ENCODE results near the gene TSEN54. TPM values are rescaled to one million over a fixed set of nuclear protein-coding genes. Genes with fewer than 3 reads are reported as not detected.

The TSEN54 gene
- total RNA-seq, 4 donors from 2014 or later = 11.6 to 46.6 (median 25.8) TPM

- intact Hi-C loops (cut with DNase I) = no loop called here
- peak overlapping the region in 1 of 3 donors; percentile 14 for H3K4me3 ChIP-seq (replicated peaks in 1 of 3)
- peaks cover 6 to 10% of the 10 kb centered on the region in 2 donors for H3K36me3 ChIP-seq
- TF ChIP-seq POLR2A (IDR thresholded peaks at IDR 0.05) = no peak
- TF ChIP-seq, protein P1, sequence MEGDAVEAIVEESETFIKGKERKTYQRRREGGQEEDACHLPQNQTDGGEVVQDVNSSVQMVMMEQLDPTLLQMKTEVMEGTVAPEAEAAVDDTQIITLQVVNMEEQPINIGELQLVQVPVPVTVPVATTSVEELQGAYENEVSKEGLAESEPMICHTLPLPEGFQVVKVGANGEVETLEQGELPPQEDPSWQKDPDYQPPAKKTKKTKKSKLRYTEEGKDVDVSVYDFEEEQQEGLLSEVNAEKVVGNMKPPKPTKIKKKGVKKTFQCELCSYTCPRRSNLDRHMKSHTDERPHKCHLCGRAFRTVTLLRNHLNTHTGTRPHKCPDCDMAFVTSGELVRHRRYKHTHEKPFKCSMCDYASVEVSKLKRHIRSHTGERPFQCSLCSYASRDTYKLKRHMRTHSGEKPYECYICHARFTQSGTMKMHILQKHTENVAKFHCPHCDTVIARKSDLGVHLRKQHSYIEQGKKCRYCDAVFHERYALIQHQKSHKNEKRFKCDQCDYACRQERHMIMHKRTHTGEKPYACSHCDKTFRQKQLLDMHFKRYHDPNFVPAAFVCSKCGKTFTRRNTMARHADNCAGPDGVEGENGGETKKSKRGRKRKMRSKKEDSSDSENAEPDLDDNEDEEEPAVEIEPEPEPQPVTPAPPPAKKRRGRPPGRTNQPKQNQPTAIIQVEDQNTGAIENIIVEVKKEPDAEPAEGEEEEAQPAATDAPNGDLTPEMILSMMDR (IDR thresholded peaks at IDR 0.05) = no peak
- 59 to 69% methylated on average over 9 to 11 of the region's 13 CpGs for WGBS, 2 donors
- DNase-seq = peak; percentile 76 to 78
- peak overlapping the region; percentile 16 to 87 (median 70) for H3K27ac ChIP-seq
- H3K4me1 ChIP-seq = peaks cover 39 to 43% of the 10 kb centered on the region in 2 donors
- no peaks in the 10 kb centered on the region for H3K9me3 ChIP-seq
- no peaks in the 10 kb centered on the region for H3K27me3 ChIP-seq
Measured at GRCh38 chr17:75511610-75512575, 4.4 kb upstream of the TSEN54 start.

GRCh38 chr17:75512926-75513640 lies 3.2 kb upstream of the TSEN54 start:
- Histone ChIP-seq H3K4me1 (peaks cover 46 to 53% of the 10 kb centered on the region in 2 donors), H3K4me3 (replicated peaks in 1 of 3) (peak overlapping the region in 1 of 3 donors; percentile 98), H3K27ac (peak overlapping the region in 2 of 3 donors; percentile 85 to 87), H3K27me3 (no peaks in the 10 kb centered on the region), H3K36me3 (peaks cover 0 to 4% of the 10 kb centered on the region in 2 donors), H3K9me3 (no peaks in the 10 kb centered on the region)
- whole genome bisulfite sequencing, 2 donors = 73 to 77% methylated on average over 10 of the region's 10 CpGs
- DNase-seq = no peak
- TF ChIP-seq, protein P1 (IDR thresholded peaks at IDR 0.05) = no peak
- TF ChIP-seq POLR2A (IDR thresholded peaks at IDR 0.05) = no peak
- intact Hi-C loops (cut with DNase I) = no loop called here

DNA sequence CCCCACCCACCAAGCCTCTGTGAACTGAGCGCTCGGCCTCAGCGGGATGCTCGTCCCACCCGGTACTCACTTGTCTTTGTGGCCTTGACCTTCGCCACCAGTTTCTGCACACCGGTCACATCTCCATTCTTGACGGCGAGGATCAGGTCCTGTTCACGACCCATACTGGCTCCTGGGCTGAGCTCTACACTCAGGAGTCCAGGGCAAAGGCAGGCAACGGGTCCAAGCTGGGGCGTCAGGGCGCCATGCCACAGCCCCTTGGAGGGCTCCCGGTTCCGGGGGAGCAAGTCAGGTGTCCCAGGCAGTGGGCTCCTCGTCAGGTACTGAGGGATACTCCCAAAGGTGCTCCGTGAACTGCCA lies 2.7 kb upstream of the TSEN54 start:
- intact Hi-C loops (cut with DNase I) = no loop called here
- peaks cover 46 to 50% of the 10 kb centered on the region in 2 donors for H3K4me1 ChIP-seq
- H3K9me3 ChIP-seq = no peaks in the 10 kb centered on the region
- DNase-seq = no peak
- no peak for TF ChIP-seq POLR2A (IDR thresholded peaks at IDR 0.05)
- TF ChIP-seq, protein P1 (IDR thresholded peaks at IDR 0.05) = no peak
- 77 to 92% methylated on average over 7 to 15 of the region's 17 CpGs for WGBS, 2 donors
- H3K4me3 ChIP-seq (replicated peaks in 1 of 3) = peak overlapping the region in 1 of 3 donors; percentile 98
- peaks cover 0 to 4% of the 10 kb centered on the region in 2 donors for H3K36me3 ChIP-seq
- peak overlapping the region; percentile 40 to 87 (median 85) for H3K27ac ChIP-seq
- no peaks in the 10 kb centered on the region for H3K27me3 ChIP-seq

DNA sequence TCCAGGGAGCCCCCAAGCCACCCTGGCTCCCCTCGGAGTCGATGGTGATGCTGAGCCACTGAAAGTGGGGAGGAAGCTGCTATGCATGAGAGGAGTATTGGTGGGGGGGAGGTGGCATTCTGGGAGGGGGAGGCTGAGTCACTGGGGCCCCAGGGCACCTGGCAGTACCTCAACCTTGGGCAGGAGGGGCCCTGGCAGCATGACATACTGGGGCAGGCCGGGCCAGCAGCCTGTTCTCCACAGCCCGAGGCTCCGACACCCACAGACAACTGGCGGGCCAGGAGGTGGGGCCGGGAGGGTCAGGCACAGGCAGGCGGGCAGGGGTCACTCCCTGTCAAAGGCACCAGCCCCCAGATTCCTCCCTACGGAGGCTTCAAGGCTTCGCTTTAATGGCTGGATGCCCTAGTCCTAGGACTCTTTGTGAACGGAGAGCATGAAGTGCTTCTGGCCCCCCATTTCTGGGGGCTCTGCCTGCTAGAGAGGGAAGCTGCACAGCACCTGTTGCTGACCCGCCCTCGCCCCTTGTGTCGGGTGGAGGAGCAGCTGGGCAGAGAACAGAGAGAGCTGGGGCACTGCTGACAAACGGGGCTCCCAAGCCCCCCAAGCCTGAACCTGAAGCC lies 1.9 kb upstream of the TSEN54 start:
- peak; percentile 64 to 69 for DNase-seq
- intact Hi-C loops (cut with DNase I) = no loop called here
- Histone ChIP-seq H3K4me3 (replicated peaks in 1 of 3) (peak overlapping the region; percentile 43 to 98 (median 77)), H3K27me3 (no peaks in the 10 kb centered on the region), H3K27ac (peak overlapping the region; percentile 85 to 87 (median 85)), H3K36me3 (peaks cover 0 to 4% of the 10 kb centered on the region in 2 donors), H3K4me1 (peaks cover 42 to 43% of the 10 kb centered on the region in 2 donors), H3K9me3 (no peaks in the 10 kb centered on the region)
- TF ChIP-seq, protein P1 (IDR thresholded peaks at IDR 0.05) = no peak
- TF ChIP-seq POLR2A (IDR thresholded peaks at IDR 0.05) = no peak
- 17 to 28% methylated on average over 2 to 12 of the region's 15 CpGs for WGBS, 2 donors

Measured in thyroid gland (tissue), 4 donors.